HepG2 (cell line): ENCODE data around the gene FITM2. TPM values are rescaled to one million over a fixed set of nuclear protein-coding genes. Genes with fewer than 3 reads are reported as not detected.
"Not testable (repeated sequence)": the region's sequence is repeated elsewhere in the genome, so short reads cannot be mapped to it uniquely, and the experiment has no call there.

ENCODE experiments used
- ATAC-seq: fragments of 200-7000 bp; cut with Tn5 transposase; 3 replicates; pipeline ENCODE4 v1.9.1; 2020; ENCODE audit warnings: mild to moderate bottlenecking, moderate library complexity
- BruUV-seq: library from RNA; stranded (reverse); fragments of 400-500 nt; replicated peaks from 2 replicates; lab custom pipeline; 2021; lab: Mats Ljungman, UMichigan
- CTCF ChIA-PET: fragments of 300-600 bp; formaldehyde crosslinking; extraction: SDS; loops from one replicate; lab custom pipeline; 2021; ENCODE audit warnings: low total read pairs, inconsistent platforms, low intra/inter-chr PET ratio; lab: Yijun Ruan, JAX
- POLR2A ChIA-PET: fragments of 350-600 bp; sonication (Branson Sonifier 250); formaldehyde crosslinking; loops from one replicate; lab custom pipeline; 2020; ENCODE audit warnings: antibody characterized with exemption, inconsistent platforms; lab: Yijun Ruan, JAX
- DNase-seq: peaks from one replicate; pipeline ENCODE4 v3.0.0-alpha.2; 2015; ENCODE audit warnings: low spot score
- FAIRE-seq: peaks from 3 replicates; lab custom pipeline; 2011; peaks lifted over from hg19 to GRCh38; lab: Jason Lieb, UNC
- H2AFZ ChIP-seq: one replicate; pipeline ENCODE4 v1.6.1; 2011; ENCODE audit warnings: low read length, inconsistent platforms
- H3K27ac ChIP-seq: fragments of 300-600 bp; 3 replicates; pipeline ENCODE4 v1.8.0; 2011; ENCODE audit warnings: mixed run types, mild to moderate bottlenecking, mixed read lengths, low read length, inconsistent platforms; ENCODE audit not compliant: insufficient read depth; ENCODE audit errors: extremely low read length
- H3K27me3 ChIP-seq, 2 experiments: fragments of 200-600 bp in 1 of 2; 2 replicates in 1 of 2; 3 replicates in 1 of 2; pipeline versions ENCODE4 v1.6.0 to v1.8.0; 2011; ENCODE audit warnings: low read length in 2 of 2, mild to moderate bottlenecking in 2 of 2, moderate library complexity in 2 of 2, inconsistent platforms in 1 of 2; ENCODE audit not compliant: insufficient read depth in 2 of 2, control insufficient read depth in 1 of 2
- H3K36me3 ChIP-seq, 2 experiments: fragments of 200-600 bp in 1 of 2; replicated peaks in 1 of 2; 2 replicates in 1 of 2; 3 replicates in 1 of 2; pipeline versions ENCODE4 v1.5.1 to v1.8.0; 2011; ENCODE audit warnings: low read length in 2 of 2, inconsistent platforms in 1 of 2; ENCODE audit not compliant: insufficient read depth in 2 of 2, control insufficient read depth in 1 of 2
- H3K4me1 ChIP-seq: 2 replicates; pipeline ENCODE4 v1.5.1; 2012; ENCODE audit warnings: low read length, inconsistent platforms; ENCODE audit not compliant: insufficient read depth
- H3K4me2 ChIP-seq: 2 replicates; pipeline ENCODE4 v1.6.0; 2011; ENCODE audit warnings: low read depth, low read length, inconsistent platforms
- H3K4me3 ChIP-seq, 3 experiments: fragments of 200-600 bp in 1 of 3; sonication (generic), shearing (Covaris generic) in 1 of 3; replicated peaks in 1 of 3; 2 replicates each; pipeline ENCODE4 v1.5.1; 2011 to 2016; ENCODE audit warnings: low read length in 3 of 3, inconsistent platforms in 2 of 3, low read depth in 2 of 3, mild to moderate bottlenecking in 2 of 3, control low read depth in 1 of 3, mixed read lengths in 1 of 3; ENCODE audit not compliant: insufficient read depth in 1 of 3
- H3K79me2 ChIP-seq: one replicate; pipeline ENCODE4 v1.6.1; 2011; ENCODE audit warnings: low read length, inconsistent platforms; ENCODE audit not compliant: insufficient read depth
- H3K9ac ChIP-seq: 2 replicates; pipeline ENCODE4 v1.6.0; 2011; ENCODE audit warnings: mild to moderate bottlenecking, low read depth, low read length, inconsistent platforms; ENCODE audit not compliant: insufficient read depth
- H3K9me3 ChIP-seq: 2 replicates; pipeline ENCODE4 v1.5.1; 2012; ENCODE audit warnings: mild to moderate bottlenecking, low read length
- H4K20me1 ChIP-seq: 2 replicates; pipeline ENCODE4 v1.6.0; 2011; ENCODE audit warnings: inconsistent platforms, mild to moderate bottlenecking, low read length, moderate library complexity; ENCODE audit not compliant: insufficient read depth
- ATF3 ChIP-seq: sonication (generic); formaldehyde crosslinking; IDR thresholded peaks from 2 replicates; pipeline ENCODE4 v1.4.0; 2020; ENCODE audit warnings: missing genetic modification reagents
- CHD4 ChIP-seq: fragments of 200-600 bp; sonication (generic); IDR thresholded peaks from 2 replicates; pipeline ENCODE4 v1.7.0; 2017; ENCODE audit warnings: mild to moderate bottlenecking, low read length, borderline replicate concordance
- FIP1L1 ChIP-seq: fragments of 200-400 bp; formaldehyde crosslinking; IDR thresholded peaks from 2 replicates; pipeline ENCODE4 v1.6.1; 2018; ENCODE audit warnings: low read depth, mild to moderate bottlenecking, low read length, moderate library complexity, borderline replicate concordance; ENCODE audit not compliant: insufficient read depth
- KDM1A ChIP-seq: IDR thresholded peaks from 2 replicates; pipeline ENCODE4 v1.6.1; 2016; ENCODE audit warnings: missing compliant biosample characterization
- TAF1 ChIP-seq: sonication (generic); formaldehyde crosslinking; IDR thresholded peaks from 2 replicates; pipeline ENCODE4 v1.4.0; 2020; ENCODE audit warnings: missing genetic modification reagents
- TEAD3 ChIP-seq: optimal IDR thresholded peaks from 2 replicates; pipeline ENCODE3; 2016; ENCODE audit warnings: borderline replicate concordance
- ZMYM3 ChIP-seq: sonication (generic); formaldehyde crosslinking; IDR thresholded peaks from 2 replicates; pipeline ENCODE4 v1.5.1; 2020; ENCODE audit warnings: mild to moderate bottlenecking, missing genetic modification reagents
- ZNF460 ChIP-seq: sonication (generic); formaldehyde crosslinking; IDR thresholded peaks from 2 replicates; pipeline ENCODE4 v1.5.1; 2020; ENCODE audit warnings: missing genetic modification reagents, mild to moderate bottlenecking, borderline replicate concordance
- ZNF629 ChIP-seq: sonication (generic); formaldehyde crosslinking; conservative IDR thresholded peaks from 2 replicates; pipeline ENCODE4 v1.5.0; 2020; ENCODE audit warnings: missing genetic modification reagents
- ZNF770 ChIP-seq: sonication (generic); formaldehyde crosslinking; IDR thresholded peaks from 2 replicates; pipeline ENCODE4 v1.5.0; 2020; ENCODE audit warnings: mild to moderate bottlenecking, missing genetic modification reagents
- WGBS: methylation state at CpG from one replicate; pipeline ENCODE4 v1.1.6; 2017; ENCODE audit warnings: low lambda C conversion rate; 5-methylcytosine and 5-hydroxymethylcytosine counted together
- in situ Hi-C: cut with HindIII; loops from 2 replicates; pipeline ENCODE4 v1.10.0; 2017; ENCODE audit warnings: low pct_unique_long_range_greater_than_20kb; ENCODE audit not compliant: extremely low pct_ligation_motif_present
- intact Hi-C: fragments of 100-400 bp; cut with micrococcal nuclease; formaldehyde crosslinking; loops from one replicate; pipeline ENCODE4 v1.10.0; 2022; ENCODE audit not compliant: unreplicated experiment
- polyA plus RNA-seq, 8 experiments: library from polyadenylated mRNA; depleted of rRNA in 3 of 8; stranded (reverse) in 7 of 8; unstranded in 1 of 8; fragments of >200 nt; fragmentation: Illumina TruSeq in 4 of 8; extraction: Trizol in 4 of 8; gene quantifications; 2 replicates each; pipeline versions ENCODE4 v1.2.1 to v1.2.3, GENCODE V29; 2011 to 2016; ENCODE audit warnings: low read depth in 4 of 8, missing spikeins in 1 of 8, mixed read lengths in 1 of 8; ENCODE audit not compliant: insufficient read depth in 1 of 8
- total RNA-seq, 5 experiments: library from RNA; depleted of rRNA; stranded (reverse); fragments of >200 nt; fragmentation: Illumina TruSeq; extraction: Trizol; gene quantifications; 2 replicates each; pipeline ENCODE4 v1.2.3, GENCODE V29; 2016; ENCODE audit warnings: low read depth in 1 of 5

Gene FITM2
- total and polyA plus RNA-seq, 2 of the 13 experiments (the other 11 are each of a cell fraction or from before 2014, with no cell fraction given), result 9.6 to 24.5 TPM

- Histone ChIP-seq H3K27ac (no peak overlapping the region), H3K9ac (no peak overlapping the region), H3K4me2 (no peak overlapping the region), H3K27me3 (peaks cover 0 to 7% of the 10 kb centered on the region in 2 experiments; a peak in 3 of 5 replicates), H3K4me3 (no peak overlapping the region), H3K4me1 (peaks cover 39% of the 10 kb centered on the region), H2AFZ (no peak overlapping the region), H3K36me3 (no peaks in the 10 kb centered on the region), H4K20me1 (no peaks in the 10 kb centered on the region), H3K79me2 (no peaks in the 10 kb centered on the region), H3K9me3 (no peaks in the 10 kb centered on the region)
- DNase-seq, result no peak
- no peak for ATAC-seq
- CTCF ChIA-PET, result interaction anchor here (1.7 kb wide), 1 partner anchor 112 kb away, joined by 3 read pairs; no protein-coding TSS in a partner anchor
- TF ChIP-seq ZNF629 (CRISPR knock-in tag) (peak; percentile 94), CHD4 (peak; percentile 68; the same call in 1 of the 2 replicates), KDM1A (peak; percentile 23; the same call in 1 of the 2 replicates), ZMYM3 (CRISPR knock-in tag) (peak; percentile 70), FIP1L1 (no peak), ATF3 (CRISPR knock-in tag) (no peak)
- no TSS peak for BruUV-seq
- in situ Hi-C loops, result no loop called here
- WGBS, result 34% methylated on average over 4 of the region's 4 CpGs
- intact Hi-C loops, result no loop called here
- FAIRE-seq, result no peak
- POLR2A ChIA-PET, result no interaction called here
Observed at GRCh38 chr20:44328428-44328827, 17.4 kb upstream of the FITM2 start.

- 43% methylated on average over 7 of the region's 7 CpGs for WGBS
- Histone ChIP-seq H3K4me2 (peak overlapping the region; percentile 86; the same call in 1 of the 2 replicates), H3K4me1 (peaks cover 39% of the 10 kb centered on the region)
- DNase-seq, H3K79me2 ChIP-seq, H3K36me3 ChIP-seq, H3K9ac ChIP-seq, H2AFZ ChIP-seq, ATAC-seq, H3K9me3 ChIP-seq, H4K20me1 ChIP-seq, intact Hi-C loops, BruUV-seq, FAIRE-seq, H3K27ac ChIP-seq, in situ Hi-C loops, H3K4me3 ChIP-seq, H3K27me3 ChIP-seq: not testable (repeated sequence)
- CTCF ChIA-PET, result interaction anchor here (1.7 kb wide), 1 partner anchor 111 kb away, joined by 3 read pairs; no protein-coding TSS in a partner anchor
- TF ChIP-seq TEAD3 (CRISPR knock-in tag), result peak; percentile 11
- TF ChIP-seq TAF1 (CRISPR knock-in tag), result 0 out of 2 replicates have a peak, but pooled peaks have one; percentile 10
- TF ChIP-seq ZNF770 (CRISPR knock-in tag), result peak; percentile 83
- TF ChIP-seq ZNF460 (CRISPR knock-in tag), result peak; percentile 3; the same call in 1 of the 2 replicates
- POLR2A ChIA-PET, result interaction anchor here (1.7 to 1.8 kb wide), 2 partner anchors 24 to 25 kb away, joined by 4 to 6 read pairs; no protein-coding TSS in a partner anchor
Observed at GRCh38 chr20:44327748-44328147, 16.7 kb upstream of the FITM2 start.
